Trophoblast cell (in vitro differentiated cells and primary cell): ENCODE data around the gene JUP.

Experiments used
- DNase-seq, 2 donors: peaks; one replicate each; pipeline ENCODE4 v3.0.0-alpha.2; 2016
- H2AFZ ChIP-seq: 2 replicates; pipeline ENCODE4 v1.6.1; 2013; ENCODE audit warnings: low read length, moderate library complexity, mild to moderate bottlenecking; ENCODE audit not compliant: insufficient read depth, poor library complexity
- H2AK5ac ChIP-seq: 2 replicates; pipeline ENCODE4 v1.6.1; 2013; ENCODE audit warnings: mild to moderate bottlenecking, low read length
- H2BK120ac ChIP-seq: 2 replicates; pipeline ENCODE4 v1.6.1; 2013; ENCODE audit warnings: low read length, mild to moderate bottlenecking, moderate library complexity; ENCODE audit not compliant: insufficient read depth, poor library complexity
- H2BK12ac ChIP-seq: 2 replicates; pipeline ENCODE4 v1.6.1; 2013; ENCODE audit warnings: mild to moderate bottlenecking, low read length, moderate library complexity
- H2BK5ac ChIP-seq: 2 replicates; pipeline ENCODE4 v1.6.1; 2013; ENCODE audit warnings: low read length, low read depth, moderate library complexity, mild to moderate bottlenecking; ENCODE audit not compliant: poor library complexity
- H3K14ac ChIP-seq: 2 replicates; pipeline ENCODE4 v1.6.1; 2013; ENCODE audit warnings: mild to moderate bottlenecking, low read length
- H3K18ac ChIP-seq: 2 replicates; pipeline ENCODE4 v1.6.1; 2013; ENCODE audit warnings: mild to moderate bottlenecking, low read length
- H3K23ac ChIP-seq: 2 replicates; pipeline ENCODE4 v1.6.1; 2013; ENCODE audit warnings: low read length
- H3K27ac ChIP-seq: 2 replicates; pipeline ENCODE4 v1.5.1; 2013; ENCODE audit warnings: low read depth, mild to moderate bottlenecking, inconsistent platforms, low read length, moderate library complexity
- H3K27me3 ChIP-seq: 2 replicates; pipeline ENCODE4 v1.6.1; 2013; ENCODE audit warnings: inconsistent platforms, mild to moderate bottlenecking, low read length, moderate library complexity; ENCODE audit not compliant: insufficient read depth
- H3K36me3 ChIP-seq, 2 experiments: 1 replicate in 1 of 2; 2 replicates in 1 of 2; pipeline ENCODE4 v1.6.1; 2013; ENCODE audit warnings: low read length in 2 of 2, mild to moderate bottlenecking in 2 of 2, moderate library complexity in 1 of 2; ENCODE audit not compliant: insufficient read depth in 2 of 2, control insufficient read depth in 1 of 2
- H3K4ac ChIP-seq: 2 replicates; pipeline ENCODE4 v1.6.1; 2013; ENCODE audit warnings: low read depth, mild to moderate bottlenecking, low read length, moderate library complexity
- H3K4me1 ChIP-seq, 2 experiments: 1 replicate in 1 of 2; 2 replicates in 1 of 2; pipeline ENCODE4 v1.6.1; 2013; ENCODE audit warnings: low read length in 2 of 2, mild to moderate bottlenecking in 2 of 2, moderate library complexity in 1 of 2; ENCODE audit not compliant: insufficient read depth in 2 of 2, control insufficient read depth in 1 of 2
- H3K4me2 ChIP-seq: 2 replicates; pipeline ENCODE4 v1.6.1; 2013; ENCODE audit warnings: inconsistent platforms, mild to moderate bottlenecking, low read length, moderate library complexity
- H3K4me3 ChIP-seq: 2 replicates; pipeline ENCODE4 v1.5.1; 2013; ENCODE audit warnings: mild to moderate bottlenecking, low read depth, low read length, inconsistent platforms
- H3K79me1 ChIP-seq: one replicate; pipeline ENCODE4 v1.6.1; 2013; ENCODE audit warnings: low read length
- H3K79me2 ChIP-seq: 2 replicates; pipeline ENCODE4 v1.6.1; 2013; ENCODE audit warnings: low read length, mild to moderate bottlenecking; ENCODE audit not compliant: control insufficient read depth, insufficient read depth, poor library complexity
- H3K9ac ChIP-seq: 2 replicates; pipeline ENCODE4 v1.6.1; 2013; ENCODE audit warnings: mild to moderate bottlenecking, low read length
- H3K9me3 ChIP-seq: 2 replicates; pipeline ENCODE4 v1.6.1; 2013; ENCODE audit warnings: low read depth, mild to moderate bottlenecking, control low read depth, inconsistent platforms, low read length; ENCODE audit not compliant: insufficient read depth
- H4K12ac ChIP-seq: 2 replicates; pipeline ENCODE4 v1.6.1; 2013; ENCODE audit warnings: low read depth, mild to moderate bottlenecking, low read length, moderate library complexity
- H4K8ac ChIP-seq: 2 replicates; pipeline ENCODE4 v1.6.1; 2013; ENCODE audit warnings: low read depth, mild to moderate bottlenecking, low read length, moderate library complexity
- H4K91ac ChIP-seq: one replicate; pipeline ENCODE4 v1.6.1; 2013; ENCODE audit warnings: low read depth, mild to moderate bottlenecking, low read length, moderate library complexity
- WGBS: extraction: QIAGEN DNeasy Blood & Tissue Kit; methylation state at CpG from one replicate; pipeline ENCODE4 v1.1.7; 2013; ENCODE audit warnings: missing lambda C conversion rate; ENCODE audit not compliant: insufficient read length, insufficient coverage; ENCODE audit errors: extremely low coverage; 5-methylcytosine and 5-hydroxymethylcytosine counted together

JUP gene

DNA sequence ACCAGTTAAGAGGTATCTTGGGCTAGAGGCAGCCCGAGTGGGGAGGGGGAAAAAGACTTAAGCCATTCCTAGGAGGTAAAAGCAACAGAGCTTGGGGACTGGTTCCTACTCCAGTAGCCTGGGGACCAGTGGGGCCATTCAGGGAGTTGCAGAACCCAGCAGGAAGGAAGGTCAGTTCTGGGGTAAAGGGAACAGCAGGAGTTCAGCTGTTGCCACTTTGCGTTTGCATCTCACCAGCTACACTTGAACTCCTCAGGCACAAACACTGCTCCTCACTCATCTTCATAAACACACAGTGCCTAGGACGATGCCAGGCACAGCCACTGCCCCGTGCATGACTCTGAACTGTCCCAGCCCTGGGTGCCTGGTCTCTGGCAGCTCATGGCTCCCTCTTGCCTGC lies 56.0 kb downstream of the JUP start:
- H3K4me2 ChIP-seq = no peak overlapping the region
- no peak overlapping the region for H4K12ac ChIP-seq
- peaks cover 2% of the 10 kb centered on the region for H3K79me1 ChIP-seq
- H3K4me3 ChIP-seq = no peak overlapping the region
- no peak overlapping the region for H3K23ac ChIP-seq
- no peak overlapping the region for H3K18ac ChIP-seq
- H2BK12ac ChIP-seq = no peak overlapping the region
- no peak overlapping the region for H3K14ac ChIP-seq
- H3K9me3 ChIP-seq = no peaks in the 10 kb centered on the region
- no peak overlapping the region for H2BK120ac ChIP-seq
- H2AK5ac ChIP-seq = no peak overlapping the region
- H2AFZ ChIP-seq = no peak overlapping the region
- H3K27me3 ChIP-seq = peaks cover 28% of the 10 kb centered on the region
- no peak overlapping the region for H3K27ac ChIP-seq
- H3K79me2 ChIP-seq = no peaks in the 10 kb centered on the region
- no peak overlapping the region for H2BK5ac ChIP-seq
- no peak overlapping the region for H3K9ac ChIP-seq
- no peak overlapping the region for H4K8ac ChIP-seq
- H3K4me1 ChIP-seq = peaks cover 8 to 11% of the 10 kb centered on the region in 2 experiments
- DNase-seq = no peak
- no CpG with 5 or more reads among the region's 4 CpGs for WGBS
- H3K36me3 ChIP-seq = peaks cover 0 to 3% of the 10 kb centered on the region in 2 experiments
- no peak overlapping the region for H4K91ac ChIP-seq
- no peak overlapping the region for H3K4ac ChIP-seq

DNA sequence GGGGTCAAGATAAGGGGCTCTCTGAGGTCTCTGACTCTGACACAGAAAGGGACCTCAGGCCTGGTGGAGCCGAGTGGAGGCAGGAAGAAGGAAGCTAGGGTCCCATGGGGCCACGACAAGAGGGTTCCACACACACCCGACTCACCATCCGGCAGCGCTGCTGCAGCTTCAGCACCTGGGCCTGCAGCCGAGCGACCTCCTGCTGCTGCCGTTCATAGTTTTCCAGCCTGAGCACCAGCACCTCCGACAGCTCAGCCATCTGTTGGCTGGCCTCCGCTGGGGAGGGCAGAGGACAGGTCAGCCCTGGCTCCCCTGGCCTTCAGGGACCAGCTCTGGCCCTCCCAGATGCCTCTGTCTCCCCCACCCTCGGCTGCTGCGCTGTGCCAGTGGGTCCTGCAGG lies 58.5 kb downstream of the JUP start:
- no peak overlapping the region for H3K27ac ChIP-seq
- no peak overlapping the region for H3K4me2 ChIP-seq
- H4K8ac ChIP-seq = no peak overlapping the region
- no peak for DNase-seq
- no peak overlapping the region for H3K4ac ChIP-seq
- no peaks in the 10 kb centered on the region for H3K79me1 ChIP-seq
- H3K9ac ChIP-seq = no peak overlapping the region
- no peak overlapping the region for H4K12ac ChIP-seq
- no CpG with 5 or more reads among the region's 12 CpGs for WGBS
- H3K23ac ChIP-seq = no peak overlapping the region
- no peak overlapping the region for H3K4me3 ChIP-seq
- H3K9me3 ChIP-seq = no peaks in the 10 kb centered on the region
- peaks cover 6% of the 10 kb centered on the region for H3K27me3 ChIP-seq
- no peak overlapping the region for H2AFZ ChIP-seq
- H3K14ac ChIP-seq = no peak overlapping the region
- H2BK120ac ChIP-seq = no peak overlapping the region
- H3K4me1 ChIP-seq = no peaks in the 10 kb centered on the region
- H2AK5ac ChIP-seq = no peak overlapping the region
- H2BK5ac ChIP-seq = no peak overlapping the region
- H3K79me2 ChIP-seq = no peaks in the 10 kb centered on the region
- no peak overlapping the region for H3K18ac ChIP-seq
- no peak overlapping the region for H4K91ac ChIP-seq
- H2BK12ac ChIP-seq = no peak overlapping the region
- peaks cover 0 to 3% of the 10 kb centered on the region in 2 experiments for H3K36me3 ChIP-seq

DNA sequence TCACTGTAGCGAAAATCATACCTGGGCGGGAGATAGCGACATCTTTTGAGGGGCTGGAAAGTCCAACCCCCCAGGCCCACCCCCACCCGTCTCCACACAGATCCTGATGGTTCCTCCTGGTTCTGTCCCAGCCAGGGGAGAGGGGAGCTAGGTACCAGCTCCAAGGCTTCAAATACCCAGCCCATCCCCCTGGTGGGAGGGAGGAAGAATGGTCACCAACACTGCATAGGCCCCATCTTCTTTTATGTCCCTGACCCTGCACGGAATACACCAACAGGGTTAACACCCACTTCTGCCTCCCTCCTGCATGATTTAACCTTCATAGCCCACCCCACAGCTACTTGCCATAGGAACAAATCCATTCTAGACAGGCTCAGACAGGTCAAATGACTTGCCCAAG lies 61.4 kb downstream of the JUP start:
- Histone ChIP-seq H3K79me1 (no peaks in the 10 kb centered on the region), H3K79me2 (no peaks in the 10 kb centered on the region), H4K91ac (no peak overlapping the region)

DNA sequence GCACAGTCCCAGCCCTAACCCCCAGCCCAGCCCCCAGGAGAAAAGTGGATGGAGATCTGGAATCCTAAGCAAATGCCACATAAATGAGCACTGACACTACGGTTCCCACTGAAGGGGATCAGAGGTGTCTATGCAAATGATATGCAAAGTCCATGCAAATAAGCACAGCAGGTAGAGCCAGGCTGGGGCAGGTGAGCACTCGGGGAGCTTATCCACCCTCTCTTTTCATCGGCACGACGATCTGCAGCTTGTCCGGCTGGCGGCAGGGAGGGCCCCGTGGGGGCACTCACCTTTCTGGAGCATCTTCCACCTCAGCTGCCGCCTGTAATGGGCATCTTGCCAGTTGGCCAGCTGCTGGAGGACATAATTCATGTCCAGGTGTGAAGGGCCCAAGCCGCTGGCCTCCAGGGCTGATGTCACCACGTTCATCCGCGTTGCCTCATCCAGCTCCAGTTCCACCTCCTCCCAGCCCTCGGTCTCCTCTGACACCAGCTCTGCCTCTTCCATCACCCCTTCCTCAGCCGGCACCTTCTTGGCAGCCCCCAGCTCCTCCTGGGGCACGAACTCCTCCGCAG lies 61.9 kb downstream of the JUP start:
- Histone ChIP-seq H2BK12ac (no peak overlapping the region), H3K27ac (no peak overlapping the region), H2BK120ac (no peak overlapping the region), H3K23ac (no peak overlapping the region), H4K91ac (no peak overlapping the region), H2AFZ (no peak overlapping the region), H3K36me3 (no peaks in the 10 kb centered on the region), H3K79me1 (no peaks in the 10 kb centered on the region), H3K79me2 (no peaks in the 10 kb centered on the region), H4K12ac (no peak overlapping the region), H2AK5ac (no peak overlapping the region), H3K4me1 (no peaks in the 10 kb centered on the region), H3K4ac (no peak overlapping the region), H4K8ac (no peak overlapping the region), H3K4me3 (no peak overlapping the region), H3K4me2 (no peak overlapping the region), H3K9me3 (no peaks in the 10 kb centered on the region), H3K14ac (no peak overlapping the region), H3K18ac (no peak overlapping the region), H3K9ac (no peak overlapping the region), H3K27me3 (no peaks in the 10 kb centered on the region), H2BK5ac (no peak overlapping the region)
- WGBS = no CpG with 5 or more reads among the region's 17 CpGs
- no peak for DNase-seq

More for the DNA sequence above, 61.4 kb downstream of the JUP start:
- no peaks in the 10 kb centered on the region for H3K9me3 ChIP-seq
- H3K4me2 ChIP-seq = no peak overlapping the region
- no peak overlapping the region for H3K4me3 ChIP-seq
- no peak overlapping the region for H4K8ac ChIP-seq
- H3K27ac ChIP-seq = no peak overlapping the region
- no peaks in the 10 kb centered on the region for H3K4me1 ChIP-seq
- no peak overlapping the region for H2BK12ac ChIP-seq
- H3K36me3 ChIP-seq = no peaks in the 10 kb centered on the region
- no peak overlapping the region for H2AK5ac ChIP-seq
- no peak overlapping the region for H3K9ac ChIP-seq
- no peak overlapping the region for H3K14ac ChIP-seq
- DNase-seq = no peak
- WGBS = no CpG with 5 or more reads among the region's 5 CpGs
- no peak overlapping the region for H2BK5ac ChIP-seq
- H3K18ac ChIP-seq = no peak overlapping the region
- H2BK120ac ChIP-seq = no peak overlapping the region
- H2AFZ ChIP-seq = no peak overlapping the region
- no peaks in the 10 kb centered on the region for H3K27me3 ChIP-seq
- H4K12ac ChIP-seq = no peak overlapping the region
- no peak overlapping the region for H3K4ac ChIP-seq
- no peak overlapping the region for H3K23ac ChIP-seq
